NCI-H2081 (cell line): Measurements from ENCODE around the gene SLIT3.

Experiments used
- DNase-seq, 2 experiments: peaks; one replicate each; lab custom pipeline; 2025; lab: John Stamatoyannopoulos, UW

Gene SLIT3

GRCh38 chr5:168798065-168799023 is 502.6 kb downstream of the SLIT3 start:
- no peak for DNase-seq

- no peak for DNase-seq
These were observed 504.1 kb downstream of the SLIT3 start for GRCh38 chr5:168796593-168797580.

GRCh38 chr5:168796000-168796399 is 504.9 kb downstream of the SLIT3 start:
- DNase-seq: no peak

- DNase-seq: no peak
These were observed 506.8 kb downstream of the SLIT3 start for GRCh38 chr5:168793841-168794837.

GRCh38 chr5:168792678-168793077 is 508.3 kb downstream of the SLIT3 start:
- no peak for DNase-seq

GRCh38 chr5:168790671-168791250 is 510.2 kb downstream of the SLIT3 start:
- DNase-seq: no peak

- DNase-seq: no peak
These were observed 510.8 kb downstream of the SLIT3 start for GRCh38 chr5:168790002-168790635.

- DNase-seq: no peak
These were observed 512.2 kb downstream of the SLIT3 start for GRCh38 chr5:168788786-168789185.

- DNase-seq: no peak
These were observed 512.8 kb downstream of the SLIT3 start for GRCh38 chr5:168788107-168788506.

GRCh38 chr5:168786147-168786546 is 514.8 kb downstream of the SLIT3 start:
- DNase-seq: no peak

GRCh38 chr5:168784454-168784853 is 516.5 kb downstream of the SLIT3 start:
- no peak for DNase-seq

- no peak for DNase-seq
These were observed 518.9 kb downstream of the SLIT3 start for GRCh38 chr5:168781941-168782571.

- no peak for DNase-seq
These were observed 520.1 kb downstream of the SLIT3 start for GRCh38 chr5:168780888-168781287.

GRCh38 chr5:168779333-168779732 is 521.6 kb downstream of the SLIT3 start:
- DNase-seq: no peak

GRCh38 chr5:168778536-168778935 is 522.4 kb downstream of the SLIT3 start:
- DNase-seq: no peak

GRCh38 chr5:168777651-168778050 is 523.3 kb downstream of the SLIT3 start:
- DNase-seq: no peak

GRCh38 chr5:168776070-168776469 is 524.9 kb downstream of the SLIT3 start:
- DNase-seq: no peak

GRCh38 chr5:168773226-168773625 is 527.7 kb downstream of the SLIT3 start:
- DNase-seq: no peak

GRCh38 chr5:168772316-168772961 is 528.5 kb downstream of the SLIT3 start:
- no peak for DNase-seq
